Nephron progenitor cell (in vitro differentiated cells): ENCODE measurements around the gene KIF23.

ENCODE experiments used
- DNase-seq: peaks from one replicate; pipeline ENCODE4 v3.0.0; 2021
- H3K27ac Mint-ChIP-seq: 2 replicates; pipeline ENCODE4 v1.8.0; 2021; ENCODE audit warnings: mild to moderate bottlenecking, moderate library complexity, mixed read lengths
- H3K27me3 Mint-ChIP-seq: 2 replicates; pipeline ENCODE4 v1.8.0; 2021; ENCODE audit warnings: mild to moderate bottlenecking, low read depth, mixed read lengths; ENCODE audit not compliant: poor library complexity
- H3K36me3 Mint-ChIP-seq: 2 replicates; pipeline ENCODE4 v1.8.0; 2021; ENCODE audit warnings: low read depth, mixed read lengths
- H3K4me1 Mint-ChIP-seq: 2 replicates; pipeline ENCODE4 v1.8.0; 2021; ENCODE audit warnings: mixed read lengths
- H3K4me3 Mint-ChIP-seq: 2 replicates; pipeline ENCODE4 v1.8.0; 2021; ENCODE audit warnings: mild to moderate bottlenecking, moderate library complexity, mixed read lengths
- H3K9me3 Mint-ChIP-seq: 2 replicates; pipeline ENCODE4 v1.8.0; 2021; ENCODE audit warnings: mild to moderate bottlenecking, moderate library complexity, mixed read lengths
- CTCF ChIP-seq: fragments of 200-600 bp; sonication (generic); IDR thresholded peaks from 2 replicates; pipeline ENCODE4 v1.5.0; 2021; ENCODE audit warnings: antibody characterized with exemption

KIF23 gene

GRCh38 chr15:69456208-69457166 is 42.3 kb downstream of the KIF23 start:
- Mint-ChIP-seq H3K36me3 (peaks cover 45% of the 10 kb centered on the region), H3K27me3 (no peaks in the 10 kb centered on the region), H3K4me1 (peaks cover 54% of the 10 kb centered on the region), H3K27ac (peak overlapping the region; percentile 60), H3K4me3 (no peak overlapping the region), H3K9me3 (no peaks in the 10 kb centered on the region)
- TF ChIP-seq CTCF: no peak
- DNase-seq: no peak

DNA sequence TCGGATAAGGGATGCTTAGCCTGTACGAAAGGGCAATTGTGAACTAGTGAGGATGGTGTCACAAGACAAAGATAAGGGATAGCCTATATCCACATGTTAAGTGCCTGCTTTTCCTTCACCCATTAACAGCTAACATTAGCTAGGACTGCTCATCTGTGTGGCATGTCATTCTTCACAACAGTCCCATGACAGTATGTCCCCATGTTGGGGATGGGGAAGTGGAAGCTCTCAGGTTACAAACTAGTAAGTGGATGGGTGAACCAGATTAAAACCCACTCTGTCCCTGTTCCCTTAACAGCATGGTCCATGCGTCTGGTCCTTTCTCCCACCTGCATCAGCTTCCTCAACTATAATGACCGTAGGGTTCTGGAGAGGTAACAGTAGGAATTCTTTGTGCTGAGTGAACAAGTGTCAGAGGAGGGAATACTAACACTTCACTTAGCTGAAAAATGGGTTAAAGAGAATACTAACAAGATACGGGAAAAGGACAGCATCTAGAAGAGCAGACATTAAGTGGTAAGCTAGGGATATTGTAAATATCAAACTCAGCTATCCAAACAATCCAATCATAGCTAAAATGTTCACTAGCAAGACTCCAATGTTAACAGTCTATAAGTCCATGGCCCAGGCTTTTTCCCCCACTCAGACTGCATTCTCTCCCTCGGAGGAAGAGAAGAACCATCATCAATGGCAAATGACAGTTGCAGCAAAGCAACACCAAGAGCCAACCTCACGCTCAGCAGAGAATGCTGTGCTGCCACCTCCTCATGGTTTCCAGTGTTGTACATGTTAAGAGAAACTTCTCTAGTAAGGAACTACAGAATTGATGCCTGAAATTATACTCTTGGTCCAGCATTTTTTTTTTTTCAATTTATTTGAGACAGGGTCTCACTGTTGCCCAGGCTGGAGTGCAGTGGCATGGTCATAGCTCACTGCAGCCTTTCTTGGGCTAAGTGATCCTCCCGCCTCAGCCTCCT is 43.4 kb downstream of the KIF23 start:
- DNase-seq: no peak
- Mint-ChIP-seq H3K4me1 (peaks cover 44% of the 10 kb centered on the region), H3K36me3 (peaks cover 45% of the 10 kb centered on the region), H3K9me3 (no peaks in the 10 kb centered on the region), H3K27ac (peak overlapping the region; percentile 91), H3K27me3 (peaks cover 3% of the 10 kb centered on the region), H3K4me3 (no peak overlapping the region)
- TF ChIP-seq CTCF: no peak

GRCh38 chr15:69459066-69459465 is 44.9 kb downstream of the KIF23 start:
- H3K27ac Mint-ChIP-seq: no peak overlapping the region
- H3K27me3 Mint-ChIP-seq: peaks cover 6% of the 10 kb centered on the region

GRCh38 chr15:69460481-69460880 is 46.3 kb downstream of the KIF23 start:
- Mint-ChIP-seq H3K27ac (no peak overlapping the region), H3K4me3 (no peak overlapping the region), H3K4me1 (peaks cover 33% of the 10 kb centered on the region), H3K36me3 (peaks cover 24% of the 10 kb centered on the region), H3K9me3 (no peaks in the 10 kb centered on the region), H3K27me3 (peaks cover 6% of the 10 kb centered on the region)
- no peak for TF ChIP-seq CTCF
- DNase-seq: no peak

More at GRCh38 chr15:69459066-69459465, 44.9 kb downstream of the KIF23 start:
- peaks cover 47% of the 10 kb centered on the region for H3K4me1 Mint-ChIP-seq
- no peak for DNase-seq
- H3K36me3 Mint-ChIP-seq: peaks cover 37% of the 10 kb centered on the region
- H3K9me3 Mint-ChIP-seq: no peaks in the 10 kb centered on the region
- no peak for TF ChIP-seq CTCF
- no peak overlapping the region for H3K4me3 Mint-ChIP-seq

- Mint-ChIP-seq H3K36me3 (peaks cover 11% of the 10 kb centered on the region), H3K4me3 (no peak overlapping the region), H3K27me3 (peaks cover 6% of the 10 kb centered on the region), H3K4me1 (peaks cover 36% of the 10 kb centered on the region), H3K9me3 (no peaks in the 10 kb centered on the region), H3K27ac (no peak overlapping the region)
- no peak for TF ChIP-seq CTCF
- DNase-seq: no peak
Observed at GRCh38 chr15:69462030-69462492, 47.9 kb downstream of the KIF23 start.
